Activated CD8-positive, alpha-beta memory T cell treated with anti-CD3 and anti-CD28 coated beads, Interleukin-2, amount 50 U/mL, for 1 hour (primary cell): ENCODE measurements around the gene H2BK1.

ENCODE experiments used
- DNase-seq: peaks from one replicate; pipeline ENCODE4 v3.0.0-alpha.2; 2020; ENCODE audit errors: extremely low read depth

Gene H2BK1

GRCh38 chr7:151210087-151210854, at the start of gene H2BK1:
Gene H2BK1 (minus strand): TSS chr7:151210488. CDS start chr7:151210318, 170 bp downstream.
- no peak for DNase-seq

GRCh38 chr7:151257990-151258389, 47.7 kb upstream of the H2BK1 start:
- DNase-seq = no peak

- DNase-seq = no peak
Measured at GRCh38 chr7:151256410-151257045, 46.2 kb upstream of the H2BK1 start.

GRCh38 chr7:151255390-151255789, 45.1 kb upstream of the H2BK1 start:
- DNase-seq = no peak

DNA sequence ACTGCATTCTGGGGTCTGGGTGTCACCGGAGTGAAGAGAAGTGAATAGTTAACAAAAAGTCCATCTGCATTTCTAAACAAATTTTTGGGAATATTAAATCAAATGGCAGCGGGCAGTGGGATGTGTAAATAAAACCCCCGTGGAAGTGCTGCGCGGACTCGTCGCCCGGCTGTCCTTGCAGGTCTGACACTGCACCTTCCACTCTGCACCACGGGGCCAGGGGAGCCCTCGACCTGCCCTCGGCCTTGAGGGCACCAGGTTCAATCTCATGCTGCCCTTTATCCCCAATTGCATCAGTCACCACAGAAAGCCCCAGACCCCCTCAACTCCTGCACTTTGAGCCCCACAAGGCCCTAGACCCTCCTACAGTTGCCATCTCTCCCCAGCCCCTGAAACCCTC, 44.6 kb upstream of the H2BK1 start:
- no peak for DNase-seq

DNA sequence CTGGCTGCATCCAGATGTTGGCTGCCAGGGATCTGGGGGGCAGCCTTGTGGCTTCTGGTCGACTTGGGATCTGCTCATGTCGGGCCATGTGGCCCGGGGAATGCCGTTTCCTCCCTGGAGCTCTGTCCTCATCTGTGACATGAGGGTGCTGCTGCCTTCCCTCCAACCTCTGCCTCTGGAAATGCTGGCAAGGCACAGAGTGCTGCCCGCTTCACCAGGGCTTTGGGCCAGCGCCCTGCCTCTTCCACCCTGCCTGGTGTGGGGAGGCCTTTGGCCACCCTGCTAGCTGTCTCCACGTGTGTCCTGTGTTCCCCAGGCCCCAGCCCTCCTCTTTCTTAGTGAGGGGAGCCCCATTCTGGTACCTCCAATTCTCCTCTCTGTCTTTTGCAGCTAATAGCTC, 44.0 kb upstream of the H2BK1 start:
- no peak for DNase-seq

DNA sequence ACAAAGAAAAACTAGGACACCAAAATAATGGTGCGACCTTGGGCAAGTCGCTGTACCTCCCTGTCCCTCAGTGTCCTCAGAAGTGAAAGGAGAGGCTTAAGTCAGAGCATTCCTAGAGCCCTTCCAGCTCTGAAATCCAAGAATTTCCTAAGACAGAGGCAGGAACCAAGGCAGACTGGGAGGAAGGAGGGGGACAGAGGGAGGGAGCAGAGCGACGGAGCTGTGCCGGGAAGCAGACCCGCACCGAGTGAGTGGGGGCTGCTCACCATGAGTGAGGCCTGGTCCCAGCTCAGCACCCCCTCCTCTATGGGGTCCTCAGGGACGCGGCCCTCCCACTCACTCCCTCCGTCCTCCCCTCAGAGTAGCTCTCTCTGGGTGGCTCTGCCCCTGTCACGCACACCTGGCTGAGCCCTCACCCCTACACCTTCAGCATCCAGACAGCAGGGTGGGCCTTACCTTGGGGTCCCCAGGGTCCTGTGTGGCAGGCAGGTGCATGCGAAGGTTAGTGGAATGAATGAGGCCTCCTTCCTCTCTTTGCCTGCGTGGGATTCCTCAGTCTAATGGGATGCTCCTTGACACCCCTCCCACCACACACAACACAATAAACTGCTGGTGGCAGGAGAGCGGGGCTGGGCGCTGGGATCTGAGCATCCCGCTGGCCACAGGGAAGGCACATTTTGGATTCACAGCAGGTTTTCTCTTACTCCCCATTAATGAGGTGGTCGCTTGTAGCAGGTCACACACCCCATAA, 42.8 kb upstream of the H2BK1 start:
- DNase-seq = no peak

GRCh38 chr7:151252561-151252835, 42.2 kb upstream of the H2BK1 start:
- no peak for DNase-seq

DNA sequence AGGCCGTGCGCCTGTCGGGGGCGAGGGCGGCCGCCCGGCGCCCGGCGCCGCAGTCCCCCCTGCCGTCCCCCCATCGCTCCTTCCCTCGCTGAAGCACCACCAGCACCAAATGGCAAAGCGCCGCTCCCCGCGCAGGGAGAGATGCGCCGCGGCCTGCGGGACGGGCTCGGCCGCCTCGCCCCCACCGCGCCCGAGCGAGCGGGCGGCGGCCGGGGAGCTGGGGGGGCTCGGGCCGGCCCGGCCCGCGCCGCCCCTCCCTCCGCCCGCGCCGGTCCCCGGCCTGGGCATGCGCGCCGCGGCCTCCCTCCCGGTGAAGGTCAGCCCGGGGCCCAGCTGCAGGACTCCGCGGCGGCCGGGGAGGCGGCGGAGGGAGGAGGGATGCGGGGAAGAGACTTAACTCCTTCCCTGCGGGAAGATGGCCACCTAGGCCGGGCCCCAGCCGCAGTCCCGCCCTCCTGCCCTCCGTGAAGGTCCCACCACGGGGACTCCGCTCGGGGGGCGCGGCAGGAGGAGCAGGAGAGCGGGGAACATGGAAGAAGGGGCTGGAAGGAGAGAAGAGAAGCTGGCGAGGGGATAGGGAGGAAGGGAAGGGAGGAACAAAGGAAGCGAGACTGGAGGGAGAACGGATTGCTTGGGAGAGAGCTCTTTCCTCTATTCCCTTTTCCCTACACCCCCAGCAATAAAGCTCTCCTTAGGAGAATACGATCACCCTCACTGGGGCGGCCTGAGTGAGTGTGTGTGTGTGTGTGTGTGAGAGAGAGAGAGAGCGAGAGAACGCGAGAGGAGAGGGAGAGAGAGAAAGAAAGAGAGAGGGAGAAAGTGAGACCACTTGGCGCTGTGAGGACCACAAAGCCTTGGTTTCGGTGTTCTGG, 41.6 kb upstream of the H2BK1 start:
- no peak for DNase-seq

DNA sequence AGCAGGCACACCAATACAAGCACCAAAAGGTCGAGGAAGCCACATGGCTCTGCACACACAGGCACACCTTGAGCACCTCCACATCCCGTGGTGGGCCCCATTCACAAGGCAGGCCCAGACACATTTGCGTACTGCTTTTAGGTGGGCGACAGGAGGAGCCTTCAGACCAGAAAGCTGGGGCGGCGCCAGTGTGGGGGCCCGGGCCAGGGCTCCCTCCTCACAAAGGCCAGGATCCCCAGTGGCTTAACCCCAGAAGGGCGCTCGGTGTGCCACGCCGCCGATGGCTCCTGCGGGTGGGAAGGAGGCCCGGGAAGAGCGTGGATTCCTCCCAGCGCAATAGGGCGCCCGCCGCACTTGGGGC, 41.0 kb upstream of the H2BK1 start:
- no peak for DNase-seq

DNA sequence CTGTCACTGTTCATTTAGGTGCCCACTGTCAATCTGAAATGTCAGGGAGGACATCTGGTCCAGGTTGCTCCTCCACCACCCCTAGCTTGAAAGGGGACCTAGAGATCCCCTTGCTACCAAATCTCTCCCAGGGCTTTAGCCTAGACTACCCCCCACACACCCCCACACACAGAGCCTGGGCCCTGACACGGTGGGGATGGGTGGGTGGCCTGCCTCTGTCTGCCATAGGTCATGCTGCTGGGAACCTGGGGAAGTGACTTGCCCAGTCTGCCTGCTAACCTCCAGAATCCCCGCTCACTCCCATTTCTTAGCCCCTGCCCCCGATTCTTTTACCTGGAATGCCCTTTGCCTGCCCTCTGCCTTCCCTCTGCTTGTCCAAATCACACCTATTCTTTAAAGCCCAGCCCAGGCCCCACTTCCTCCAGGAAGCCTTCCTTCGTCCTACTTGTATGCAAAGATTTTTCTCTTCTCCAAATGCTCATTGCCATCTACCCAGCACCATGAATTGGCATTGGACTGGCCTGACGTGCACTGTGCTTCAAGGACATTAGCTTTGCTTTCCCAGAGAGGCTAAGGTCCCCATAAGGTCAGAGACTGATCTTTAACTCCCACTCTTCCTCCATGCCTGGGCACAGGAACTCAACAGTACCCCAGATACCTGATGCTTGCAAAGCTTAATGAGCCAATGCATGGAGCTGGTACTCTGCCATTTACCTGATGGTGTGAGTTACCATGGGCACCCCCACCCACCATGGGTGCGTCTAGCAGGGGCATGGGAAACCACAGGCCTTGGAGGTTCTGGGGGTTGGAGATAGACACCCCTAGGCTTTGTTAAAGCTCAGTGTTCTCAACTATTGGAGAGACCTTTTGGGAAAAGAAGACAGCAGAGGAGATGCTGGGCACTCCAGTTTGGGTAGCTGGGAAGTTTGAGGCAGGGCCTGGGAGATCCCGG, 40.2 kb upstream of the H2BK1 start:
- no peak for DNase-seq

DNA sequence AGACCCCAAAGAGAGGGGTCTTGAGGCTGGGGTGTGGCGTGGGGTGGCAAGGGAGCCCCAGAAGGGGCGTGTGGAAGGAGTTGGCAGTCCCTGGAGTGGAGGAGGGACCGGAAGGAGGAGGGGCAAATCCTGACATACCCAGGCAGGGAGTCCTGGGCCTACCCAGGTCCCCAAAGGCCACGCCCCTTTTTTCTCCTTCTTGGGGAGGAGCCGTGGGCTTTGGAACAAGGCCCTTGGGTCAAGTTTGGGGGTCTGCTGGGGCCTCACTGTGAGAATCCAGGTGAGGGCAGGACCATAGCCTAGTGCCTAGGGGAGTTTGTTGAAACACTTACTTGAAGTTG, 39.4 kb upstream of the H2BK1 start:
- no peak for DNase-seq

DNA sequence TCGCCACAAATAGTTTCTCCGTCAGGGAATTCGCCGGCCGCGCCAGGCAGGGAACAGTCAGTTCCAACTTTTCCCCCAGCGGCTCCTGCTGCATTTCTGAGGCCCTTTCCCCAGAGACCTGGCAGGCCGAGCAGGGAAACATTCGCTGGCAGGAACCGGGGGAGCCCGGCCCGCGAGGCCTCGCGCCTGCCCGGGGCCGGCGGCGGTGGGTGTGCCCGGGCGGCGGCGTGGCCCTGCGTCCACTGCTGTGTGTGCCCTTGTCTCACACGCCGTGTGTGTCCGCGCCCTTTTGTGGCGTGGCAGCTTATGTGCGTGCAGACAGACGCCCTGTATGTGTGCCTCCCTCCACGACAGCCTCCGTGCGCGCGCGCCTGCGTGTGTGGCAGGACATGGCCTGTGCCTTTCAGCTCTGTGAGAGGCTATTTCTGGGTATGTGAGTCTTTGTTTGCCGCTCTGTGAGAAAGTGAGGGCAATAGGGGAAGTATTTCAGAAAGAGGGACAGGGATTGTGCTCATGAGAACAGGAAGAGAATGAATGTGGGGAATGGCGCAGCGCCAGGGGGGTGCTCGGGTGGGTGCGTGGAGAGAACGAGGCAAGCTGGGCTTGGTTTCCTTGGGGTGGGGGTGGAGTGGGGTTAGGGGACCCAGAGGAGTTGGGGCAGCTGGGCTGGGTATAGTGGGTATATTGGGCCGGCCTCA, 38.9 kb upstream of the H2BK1 start:
- DNase-seq = no peak

DNA sequence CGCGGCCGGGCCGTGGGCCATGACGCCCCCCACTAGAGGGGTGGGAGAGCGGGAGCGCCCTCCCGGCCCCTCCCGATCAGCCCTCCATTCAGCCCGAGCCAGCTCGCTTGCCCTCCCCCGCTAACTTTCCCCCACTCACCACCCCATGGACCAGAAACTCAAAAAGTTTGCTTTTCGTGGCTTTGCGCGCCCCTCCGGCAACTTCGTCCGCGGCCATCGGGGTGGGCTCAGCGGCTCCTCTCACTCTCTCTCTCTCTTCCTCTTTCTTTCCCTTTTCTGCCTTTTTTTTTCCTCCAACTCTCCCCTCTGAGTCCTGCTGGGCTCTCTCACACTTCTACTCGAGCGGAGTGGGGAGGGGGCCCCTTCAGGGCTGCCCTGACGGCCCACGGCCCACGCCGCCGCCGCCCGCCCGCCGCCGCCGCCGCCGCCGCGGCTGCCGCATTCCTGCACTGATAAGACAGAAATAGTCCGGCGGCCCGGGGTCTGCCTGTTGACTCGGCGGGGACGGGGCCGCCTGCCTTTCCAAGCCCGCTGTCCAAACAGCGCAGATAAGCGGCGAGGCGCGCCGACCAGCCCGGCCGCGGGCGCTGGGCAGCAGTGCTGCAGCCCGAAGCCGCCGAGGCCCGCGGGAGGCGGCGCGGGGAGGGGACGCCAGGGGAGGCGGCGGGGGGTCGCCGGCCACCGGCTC, 38.2 kb upstream of the H2BK1 start, which contains the start of gene SMARCD3:
TSS of gene SMARCD3 (minus strand) at position 349 of the 688 bp plus-strand sequence. CDS start at position 217, 132 bp downstream.
- DNase-seq = no peak

DNA sequence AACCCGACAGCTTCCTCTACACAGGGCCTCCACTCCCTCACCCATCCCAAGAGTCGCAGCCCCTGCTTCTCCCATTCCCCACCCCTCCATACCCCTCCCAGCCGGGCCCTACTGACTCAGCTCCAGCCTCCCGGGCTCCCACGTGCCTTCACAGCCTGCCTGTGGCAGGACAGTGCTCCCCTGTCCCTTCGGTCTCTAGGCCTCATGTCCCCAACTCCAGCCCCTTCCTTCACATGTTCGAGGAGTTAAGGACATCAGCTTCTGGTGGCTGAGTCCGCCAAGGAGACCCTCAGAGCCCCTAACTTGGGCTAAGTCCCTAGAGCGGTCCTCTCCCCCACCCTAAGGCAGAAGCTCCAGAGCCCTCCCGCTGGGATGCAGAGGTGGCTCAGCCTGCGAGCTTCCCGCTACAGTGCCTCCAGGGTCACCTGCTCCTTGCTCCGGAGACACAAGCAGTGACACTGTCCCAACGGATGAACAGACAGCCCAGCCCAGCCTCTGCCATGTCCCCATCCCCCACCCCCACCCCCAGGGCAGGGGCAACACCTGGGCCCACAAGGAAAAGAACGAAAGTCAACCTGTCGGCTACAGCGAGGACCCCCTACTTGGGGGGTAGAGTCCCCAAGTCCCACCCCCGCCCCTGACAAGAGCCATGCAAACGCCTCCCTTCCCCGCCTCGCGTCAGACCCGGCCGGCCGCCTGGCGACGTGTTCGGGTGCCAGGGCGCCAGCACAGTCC, 37.5 kb upstream of the H2BK1 start:
- DNase-seq = no peak

GRCh38 chr7:151246851-151247580, 36.7 kb upstream of the H2BK1 start:
- DNase-seq = no peak

DNA sequence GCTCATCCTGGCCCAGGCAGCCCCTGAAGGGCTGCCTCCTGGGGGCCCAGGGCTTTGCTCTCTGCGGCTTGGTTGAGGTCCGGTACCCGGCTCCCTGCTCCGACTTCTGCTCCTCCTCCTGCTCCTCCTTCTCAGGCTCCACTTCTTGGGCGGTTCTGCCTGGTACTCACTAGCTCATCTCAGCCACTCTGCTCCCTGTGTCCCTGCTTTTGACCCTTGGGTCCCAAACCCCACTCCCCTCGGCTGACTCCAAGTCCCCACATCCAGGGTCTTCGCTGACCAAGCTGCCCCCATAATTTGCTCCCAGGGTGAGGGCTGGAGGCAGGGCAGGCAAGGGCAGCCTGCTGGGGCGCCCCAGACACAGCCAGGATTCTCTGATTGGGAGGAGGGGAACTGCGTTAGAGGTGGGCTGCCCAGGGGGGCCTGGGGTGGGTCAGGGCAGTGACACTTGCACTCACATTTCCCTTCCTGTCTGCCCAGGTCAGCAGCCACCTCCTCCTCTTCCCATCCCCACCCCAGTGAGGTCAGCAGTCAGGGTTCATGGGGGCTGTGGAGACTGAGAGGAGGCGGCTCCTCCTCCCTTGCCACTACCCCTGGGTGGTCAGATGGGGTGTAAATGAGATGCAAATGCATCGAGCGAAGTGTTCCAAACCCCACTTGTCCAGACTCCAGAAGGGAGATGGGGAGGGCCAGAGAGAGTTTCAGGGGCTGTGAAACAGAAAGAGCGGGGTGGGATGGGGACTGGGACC, 36.0 kb upstream of the H2BK1 start:
- DNase-seq = no peak
